ENCODE measurements around the gene NEDD4L.

DNA sequence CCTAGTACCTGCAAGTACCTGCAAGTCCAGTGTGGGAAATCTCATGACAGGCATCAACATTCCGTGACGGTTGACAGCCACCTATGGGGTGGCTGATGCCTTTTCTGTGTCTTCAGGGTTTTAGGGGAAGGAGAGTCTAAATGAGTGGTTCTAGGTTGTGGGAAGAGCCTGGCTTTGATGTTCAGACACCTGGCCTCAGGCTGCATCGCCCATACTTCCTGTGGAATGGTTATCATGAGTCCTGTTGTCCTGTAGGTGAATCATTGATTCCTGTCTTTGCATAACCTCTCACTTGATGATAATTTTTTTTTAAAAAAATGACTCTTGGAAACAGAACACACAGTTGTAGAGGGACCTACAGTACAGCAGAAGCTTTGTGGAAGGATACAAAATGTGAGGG lies 108.9 kb downstream of the NEDD4L start:
- TF ChIP-seq, protein P1, sequence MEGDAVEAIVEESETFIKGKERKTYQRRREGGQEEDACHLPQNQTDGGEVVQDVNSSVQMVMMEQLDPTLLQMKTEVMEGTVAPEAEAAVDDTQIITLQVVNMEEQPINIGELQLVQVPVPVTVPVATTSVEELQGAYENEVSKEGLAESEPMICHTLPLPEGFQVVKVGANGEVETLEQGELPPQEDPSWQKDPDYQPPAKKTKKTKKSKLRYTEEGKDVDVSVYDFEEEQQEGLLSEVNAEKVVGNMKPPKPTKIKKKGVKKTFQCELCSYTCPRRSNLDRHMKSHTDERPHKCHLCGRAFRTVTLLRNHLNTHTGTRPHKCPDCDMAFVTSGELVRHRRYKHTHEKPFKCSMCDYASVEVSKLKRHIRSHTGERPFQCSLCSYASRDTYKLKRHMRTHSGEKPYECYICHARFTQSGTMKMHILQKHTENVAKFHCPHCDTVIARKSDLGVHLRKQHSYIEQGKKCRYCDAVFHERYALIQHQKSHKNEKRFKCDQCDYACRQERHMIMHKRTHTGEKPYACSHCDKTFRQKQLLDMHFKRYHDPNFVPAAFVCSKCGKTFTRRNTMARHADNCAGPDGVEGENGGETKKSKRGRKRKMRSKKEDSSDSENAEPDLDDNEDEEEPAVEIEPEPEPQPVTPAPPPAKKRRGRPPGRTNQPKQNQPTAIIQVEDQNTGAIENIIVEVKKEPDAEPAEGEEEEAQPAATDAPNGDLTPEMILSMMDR (conservative IDR thresholded peaks at IDR 0.05 in 1 of 2, IDR thresholded peaks at IDR 0.05 in 1 of 2; ENCODE audit: extremely low read depth in 1 of 2, insufficient read depth in 1 of 2, low read depth in 1 of 2, low read length in 2 of 2): no peak
- no peak for TF ChIP-seq EZH2 (IDR thresholded peaks at IDR 0.05; ENCODE audit: borderline replicate concordance, low read length)
